Measurements from ENCODE around the gene MRPL3.

MRPL3 gene

DNA sequence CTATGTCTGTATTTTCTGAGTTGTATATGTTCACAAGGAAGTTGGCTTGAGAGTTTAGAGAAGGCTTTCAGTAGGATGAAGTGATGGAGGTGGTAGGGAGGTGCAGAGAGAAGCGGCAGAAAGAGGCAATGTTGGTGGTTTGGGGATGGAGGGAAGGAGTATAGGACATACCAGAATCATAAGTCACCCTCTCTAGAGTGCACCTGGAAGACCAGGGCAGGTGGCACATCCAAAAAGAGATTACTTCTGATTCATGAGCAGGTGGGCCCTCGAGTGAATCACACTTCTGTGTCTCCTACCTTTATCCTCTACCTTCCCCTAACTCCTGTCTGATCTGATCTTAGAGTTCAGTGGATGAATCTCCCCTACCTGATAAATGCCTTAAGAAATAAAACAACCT lies 41.8 kb upstream of the MRPL3 start:
- TF ChIP-seq CTCF (IDR thresholded peaks at IDR 0.05; ENCODE audit: insufficient read depth, low read length) = no peak
- no peak for TF ChIP-seq GABPA (IDR thresholded peaks at IDR 0.05; ENCODE audit: low read depth)
- Histone ChIP-seq H3K4me3 (replicated peaks; ENCODE audit: insufficient read depth, low read length) (no peak overlapping the region), H3K27ac (replicated peaks) (no peak overlapping the region), H3K27me3 (ENCODE audit: insufficient read depth, poor library complexity, severe bottlenecking) (peaks cover 3% of the 10 kb centered on the region)
- DNase-seq (ENCODE audit: low read depth in 1 of 2, low spot score in 1 of 2) = no peak

- H3K27me3 ChIP-seq (ENCODE audit: insufficient read depth, poor library complexity, severe bottlenecking) = peaks cover 3% of the 10 kb centered on the region
- no peak overlapping the region for H3K4me3 ChIP-seq (replicated peaks; ENCODE audit: insufficient read depth, low read length)
- no peak for DNase-seq (ENCODE audit: low read depth in 1 of 2, low spot score in 1 of 2)
- TF ChIP-seq POLR2AphosphoS5 (IDR thresholded peaks at IDR 0.05; ENCODE audit: low read depth) (no peak), SPI1 (IDR thresholded peaks at IDR 0.05; ENCODE audit: borderline replicate concordance, low read depth) (no peak), GABPA (IDR thresholded peaks at IDR 0.05; ENCODE audit: low read depth) (no peak), REST (IDR thresholded peaks at IDR 0.05; ENCODE audit: insufficient replicate concordance, low read depth) (no peak), CTCF (IDR thresholded peaks at IDR 0.05; ENCODE audit: insufficient read depth, low read length) (no peak)
- no peak overlapping the region for H3K27ac ChIP-seq (replicated peaks)
Measured at GRCh38 chr3:131543714-131544113, 40.9 kb upstream of the MRPL3 start.

DNA sequence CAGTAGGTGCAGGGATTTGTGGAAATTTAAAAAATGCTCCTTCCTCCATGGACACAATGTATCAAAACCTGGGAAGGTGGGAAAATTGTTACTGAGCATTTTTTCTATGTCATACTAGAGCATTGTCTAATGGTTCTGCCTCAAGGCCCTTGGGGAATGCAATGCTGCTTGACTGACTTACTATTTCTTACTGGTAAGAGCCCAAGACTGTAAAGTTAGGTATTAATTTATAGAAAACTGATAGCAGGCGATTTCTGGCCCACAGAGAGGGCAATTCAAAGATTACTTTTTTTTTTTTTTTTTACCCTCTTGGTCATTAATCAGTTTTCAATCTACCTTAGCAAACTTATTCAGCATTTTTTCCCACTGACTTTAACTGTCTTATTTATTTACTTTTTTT lies 38.5 kb upstream of the MRPL3 start:
- Histone ChIP-seq H3K27ac (replicated peaks) (no peak overlapping the region), H3K27me3 (ENCODE audit: insufficient read depth, poor library complexity, severe bottlenecking) (peaks cover 3% of the 10 kb centered on the region), H3K4me3 (replicated peaks; ENCODE audit: insufficient read depth, low read length) (no peak overlapping the region)
- no peak for TF ChIP-seq GABPA (IDR thresholded peaks at IDR 0.05; ENCODE audit: low read depth)
- TF ChIP-seq SPI1 (IDR thresholded peaks at IDR 0.05; ENCODE audit: borderline replicate concordance, low read depth) = no peak
- TF ChIP-seq POLR2AphosphoS5 (IDR thresholded peaks at IDR 0.05; ENCODE audit: low read depth) = no peak
- TF ChIP-seq REST (IDR thresholded peaks at IDR 0.05; ENCODE audit: insufficient replicate concordance, low read depth) = no peak
- TF ChIP-seq CTCF (IDR thresholded peaks at IDR 0.05; ENCODE audit: insufficient read depth, low read length) = no peak
- DNase-seq (ENCODE audit: low read depth in 1 of 2, low spot score in 1 of 2) = no peak

- Histone ChIP-seq H3K4me3 (replicated peaks; ENCODE audit: insufficient read depth, low read length) (no peak overlapping the region), H3K27me3 (ENCODE audit: insufficient read depth, poor library complexity, severe bottlenecking) (no peaks in the 10 kb centered on the region), H3K27ac (replicated peaks) (no peak overlapping the region)
- no peak for DNase-seq (ENCODE audit: low read depth in 1 of 2, low spot score in 1 of 2)
- no peak for TF ChIP-seq POLR2AphosphoS5 (IDR thresholded peaks at IDR 0.05; ENCODE audit: low read depth)
- TF ChIP-seq CTCF (IDR thresholded peaks at IDR 0.05; ENCODE audit: insufficient read depth, low read length) = no peak
- TF ChIP-seq SPI1 (IDR thresholded peaks at IDR 0.05; ENCODE audit: borderline replicate concordance, low read depth) = no peak
- TF ChIP-seq GABPA (IDR thresholded peaks at IDR 0.05; ENCODE audit: low read depth) = no peak
- no peak for TF ChIP-seq REST (IDR thresholded peaks at IDR 0.05; ENCODE audit: insufficient replicate concordance, low read depth)
Measured at GRCh38 chr3:131540821-131541220, 38.0 kb upstream of the MRPL3 start.
